Liver (tissue), 9 donors: ENCODE data around the gene TUFM. TPM values are rescaled to one million over a fixed set of nuclear protein-coding genes. Genes with fewer than 3 reads are reported as not detected.

ENCODE experiments used
- DNase-seq: peaks from one replicate; pipeline ENCODE4 v3.0.0-alpha.2; 2017; ENCODE audit warnings: low spot score
- H3K27ac ChIP-seq, 2 donors: one replicate each; pipeline ENCODE4 v1.7.0; 2013; ENCODE audit warnings: inconsistent platforms in 2 of 2, low read length in 2 of 2, control low read depth in 1 of 2, low read depth in 1 of 2, mild to moderate bottlenecking in 1 of 2
- H3K27me3 ChIP-seq, 4 donors: one replicate each; pipeline versions ENCODE4 v1.6.1 to v1.7.0; 2013; ENCODE audit warnings: low read length in 3 of 4, inconsistent platforms in 1 of 4, mild to moderate bottlenecking in 1 of 4, moderate library complexity in 1 of 4; ENCODE audit not compliant: control insufficient read depth in 4 of 4, insufficient read depth in 4 of 4
- H3K36me3 ChIP-seq, 4 donors: one replicate each; pipeline versions ENCODE4 v1.6.1 to v1.7.0; 2013; ENCODE audit warnings: low read length in 3 of 4, mild to moderate bottlenecking in 3 of 4, low read depth in 1 of 4, moderate library complexity in 1 of 4; ENCODE audit not compliant: control insufficient read depth in 4 of 4, insufficient read depth in 3 of 4
- H3K4me1 ChIP-seq, 4 donors: one replicate each; pipeline versions ENCODE4 v1.6.1 to v1.7.0; 2013; ENCODE audit warnings: low read length in 3 of 4, mild to moderate bottlenecking in 3 of 4, moderate library complexity in 1 of 4; ENCODE audit not compliant: control insufficient read depth in 4 of 4, insufficient read depth in 4 of 4
- H3K4me3 ChIP-seq, 3 donors: one replicate each; pipeline versions ENCODE4 v1.6.1 to v1.7.0; 2013; ENCODE audit warnings: low read length in 3 of 3, control low read depth in 1 of 3, low read depth in 1 of 3, mild to moderate bottlenecking in 1 of 3
- H3K9ac ChIP-seq, 2 donors: one replicate each; pipeline ENCODE4 v1.7.0; 2013; ENCODE audit warnings: low read length in 2 of 2, mild to moderate bottlenecking in 2 of 2, moderate library complexity in 2 of 2, control low read depth in 1 of 2, low read depth in 1 of 2
- H3K9me3 ChIP-seq, 4 donors: one replicate each; pipeline versions ENCODE4 v1.6.1 to v1.7.0; 2013; ENCODE audit warnings: low read length in 3 of 4; ENCODE audit not compliant: control insufficient read depth in 4 of 4
- ATF3 ChIP-seq: IDR thresholded peaks from 2 replicates; pipeline ENCODE4 v1.6.1; 2016; ENCODE audit warnings: antibody characterized with exemption
- EGR1 ChIP-seq, 2 donors: IDR thresholded peaks; 2 replicates each; pipeline ENCODE4 v1.6.1; 2016 to 2018; ENCODE audit warnings: antibody characterized with exemption in 2 of 2, low read depth in 2 of 2
- FOXA1 ChIP-seq: IDR thresholded peaks from 2 replicates; pipeline ENCODE4 v1.6.1; 2016; ENCODE audit warnings: antibody characterized with exemption
- FOXA2 ChIP-seq: IDR thresholded peaks from 2 replicates; pipeline ENCODE4 v1.6.1; 2016; ENCODE audit warnings: antibody characterized with exemption
- GABPA ChIP-seq, 2 donors: IDR thresholded peaks in 1 of 2; conservative IDR thresholded peaks in 1 of 2; 2 replicates each; pipeline ENCODE4 v1.6.1; 2016; ENCODE audit warnings: antibody characterized with exemption in 2 of 2, mild to moderate bottlenecking in 1 of 2, moderate library complexity in 1 of 2
- HNF4A ChIP-seq, 2 donors: conservative IDR thresholded peaks; 2 replicates each; pipeline ENCODE4 v1.6.1; 2016; ENCODE audit warnings: antibody characterized with exemption in 2 of 2, mild to moderate bottlenecking in 2 of 2
- HNF4G ChIP-seq: IDR thresholded peaks from 2 replicates; pipeline ENCODE4 v1.6.1; 2016; ENCODE audit warnings: antibody characterized with exemption
- JUND ChIP-seq, 2 donors: IDR thresholded peaks; 2 replicates each; pipeline ENCODE4 v1.6.1; 2016; ENCODE audit warnings: antibody characterized with exemption in 2 of 2
- MAX ChIP-seq: IDR thresholded peaks from 2 replicates; pipeline ENCODE4 v1.6.1; 2016; ENCODE audit warnings: antibody characterized with exemption
- NR2F2 ChIP-seq: IDR thresholded peaks from 2 replicates; pipeline ENCODE4 v1.6.1; 2016; ENCODE audit warnings: antibody characterized with exemption
- RAD21 ChIP-seq, 2 donors: IDR thresholded peaks; 2 replicates each; pipeline ENCODE4 v1.6.1; 2016; ENCODE audit warnings: antibody characterized with exemption in 2 of 2, mild to moderate bottlenecking in 2 of 2
- SP1 ChIP-seq: IDR thresholded peaks from 2 replicates; pipeline ENCODE4 v1.6.1; 2018; ENCODE audit warnings: antibody characterized with exemption, mild to moderate bottlenecking
- TAF1 ChIP-seq: conservative IDR thresholded peaks from 2 replicates; pipeline ENCODE4 v1.6.1; 2016; ENCODE audit warnings: antibody characterized with exemption, mild to moderate bottlenecking
- YY1 ChIP-seq: IDR thresholded peaks from 2 replicates; pipeline ENCODE4 v1.6.1; 2016; ENCODE audit warnings: antibody characterized with exemption, mild to moderate bottlenecking
- ZBTB33 ChIP-seq: IDR thresholded peaks from 2 replicates; pipeline ENCODE4 v1.6.1; 2016; ENCODE audit warnings: antibody characterized with exemption
- WGBS: extraction: QIAGEN DNeasy Blood & Tissue Kit; methylation state at CpG from one replicate; pipeline ENCODE4 v1.1.7; 2013; 5-methylcytosine and 5-hydroxymethylcytosine counted together
- polyA plus RNA-seq, 2 donors: library from polyadenylated mRNA; stranded (reverse) in 1 of 2; unstranded in 1 of 2; fragments of 200-250 nt in 1 of 2; fragments of >200 nt in 1 of 2; fragmentation: Nextera tagmentation in 1 of 2; extraction: Ambion mirVana in 1 of 2; gene quantifications; one replicate each; pipeline versions ENCODE4 v1.2.1 to v1.2.3, GENCODE V29; 2013 to 2015
- total RNA-seq, 2 donors: library from RNA; depleted of rRNA; stranded (reverse); fragments of >200 nt; gene quantifications; one replicate each; pipeline ENCODE4 v1.2.3, GENCODE V29; 2014
- donor health status: healthy.
- donor health status: healthy.
- donor health status: healthy.
- donor health status: healthy.
- donor health status: healthy.

Gene TUFM
- total and polyA plus RNA-seq, 4 donors: 90.4 to 191 (median 136) TPM

- H3K4me1 ChIP-seq: no peaks in the 10 kb centered on the region
- no peak overlapping the region for H3K4me3 ChIP-seq
- no peaks in the 10 kb centered on the region for H3K27me3 ChIP-seq
- DNase-seq: no peak
- TF ChIP-seq FOXA2: no peak
- H3K36me3 ChIP-seq: peaks cover 37 to 61% (median 42%) of the 10 kb centered on the region in 4 donors
- H3K27ac ChIP-seq: no peak overlapping the region
- no peaks in the 10 kb centered on the region for H3K9me3 ChIP-seq
- WGBS: 92% methylated on average over 8 of the region's 8 CpGs
- H3K9ac ChIP-seq: no peak overlapping the region
Observed at GRCh38 chr16:28836761-28837064, 9.4 kb downstream of the TUFM start.

GRCh38 chr16:28835864-28836760, 10.0 kb downstream of the TUFM start:
- Histone ChIP-seq H3K9me3 (no peaks in the 10 kb centered on the region), H3K36me3 (peaks cover 38 to 65% (median 45%) of the 10 kb centered on the region in 4 donors), H3K4me3 (no peak overlapping the region), H3K27ac (no peak overlapping the region), H3K9ac (no peak overlapping the region), H3K4me1 (no peaks in the 10 kb centered on the region), H3K27me3 (no peaks in the 10 kb centered on the region)
- 96% methylated on average over 25 of the region's 25 CpGs for WGBS
- no peak for DNase-seq
- TF ChIP-seq HNF4A (conservative IDR thresholded peaks at IDR 0.05) (no peak), RAD21 (IDR thresholded peaks at IDR 0.05) (no peak), FOXA2 (no peak), JUND (IDR thresholded peaks at IDR 0.05) (no peak), EGR1 (IDR thresholded peaks at IDR 0.05; ENCODE audit: low read depth in 2 of 2) (no peak), YY1 (no peak), FOXA1 (no peak), NR2F2 (no peak), SP1 (no peak), ATF3 (no peak), ZBTB33 (no peak)

DNA sequence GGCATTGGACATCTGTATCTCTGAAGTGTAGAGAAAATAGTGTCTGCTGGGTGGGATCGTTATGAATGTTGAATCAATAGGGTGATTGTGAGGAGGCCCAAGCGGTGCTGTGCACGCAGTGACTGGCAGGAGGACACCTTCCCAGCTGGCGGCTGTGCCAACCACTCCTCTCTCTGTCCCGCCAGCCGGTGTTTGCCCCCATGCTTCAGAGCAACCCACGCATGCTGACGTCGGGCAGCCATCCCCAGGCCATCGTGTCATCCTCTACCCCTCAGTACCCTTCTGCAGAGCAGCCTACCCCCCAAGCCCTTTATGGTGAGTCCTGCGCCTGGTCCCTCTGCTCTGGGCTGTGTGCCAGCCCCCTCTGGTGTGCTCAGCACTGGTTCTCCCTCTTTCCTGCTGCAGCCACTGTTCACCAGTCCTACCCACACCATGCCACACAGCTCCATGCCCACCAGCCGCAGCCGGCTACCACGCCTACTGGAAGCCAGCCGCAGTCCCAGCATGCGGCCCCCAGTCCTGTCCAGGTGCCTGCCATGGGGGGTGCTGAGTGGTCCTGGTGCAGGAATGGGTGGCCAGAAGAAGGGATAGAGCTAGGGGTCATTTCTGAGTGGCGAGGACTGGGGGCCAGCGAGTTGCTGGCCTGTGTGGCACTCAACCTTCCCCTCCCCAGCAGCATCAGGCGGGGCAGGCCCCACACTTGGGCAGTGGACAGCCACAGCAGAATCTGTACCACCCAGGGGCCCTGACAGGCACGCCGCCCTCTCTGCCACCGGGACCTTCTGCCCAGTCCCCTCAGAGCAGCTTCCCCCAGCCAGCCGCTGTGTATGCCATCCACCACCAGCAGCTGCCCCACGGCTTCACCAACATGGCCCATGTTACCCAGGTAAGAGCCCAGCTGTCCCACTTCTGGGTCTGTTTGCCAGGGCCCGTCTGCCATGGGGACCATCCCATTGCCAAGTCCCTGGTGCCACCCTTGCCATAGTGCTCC, 11.0 kb downstream of the TUFM start:
- Histone ChIP-seq H3K36me3 (peaks cover 44 to 75% (median 53%) of the 10 kb centered on the region in 4 donors), H3K9ac (no peak overlapping the region), H3K4me3 (no peak overlapping the region), H3K4me1 (no peaks in the 10 kb centered on the region), H3K27me3 (no peaks in the 10 kb centered on the region), H3K9me3 (no peaks in the 10 kb centered on the region), H3K27ac (no peak overlapping the region)
- no peak for TF ChIP-seq HNF4G
- TF ChIP-seq NR2F2: no peak
- no peak for TF ChIP-seq JUND (IDR thresholded peaks at IDR 0.05)
- no peak for TF ChIP-seq YY1
- no peak for TF ChIP-seq MAX
- TF ChIP-seq EGR1 (IDR thresholded peaks at IDR 0.05; ENCODE audit: low read depth in 2 of 2): no peak
- no peak for TF ChIP-seq TAF1
- TF ChIP-seq SP1: no peak
- TF ChIP-seq GABPA (IDR thresholded peaks at IDR 0.05 in 1 of 2, conservative IDR thresholded peaks at IDR 0.05 in 1 of 2): no peak
- no peak for TF ChIP-seq RAD21 (IDR thresholded peaks at IDR 0.05)
- 94% methylated on average over 25 of the region's 25 CpGs for WGBS
- no peak for DNase-seq
